ENCODE measurements around the gene SAMD14. TPM values are rescaled to one million over a fixed set of nuclear protein-coding genes. Genes with fewer than 3 reads are reported as not detected.
A peak's percentile ranks its signal among the peaks of the same experiment; 100 is the strongest.

The SAMD14 gene
- total RNA-seq, 4 donors from 2014 or later = 0.39 TPM; not detected in 3

- TF ChIP-seq CTCF (IDR thresholded peaks at IDR 0.05) (no peak), POLR2A (IDR thresholded peaks at IDR 0.05) (no peak)
- 1 to 2% methylated on average over 16 to 23 of the region's 25 CpGs for WGBS, 2 donors
- intact Hi-C loops (cut with DNase I; ENCODE audit: low total_unique reads) = no loop called here
- H3K4me3 ChIP-seq (ENCODE audit: low read depth, poor library complexity, severe bottlenecking) = peak overlapping the region; percentile 77
- DNase-seq (ENCODE audit: low spot score in 2 of 2) = peak in 1 of 2 donors; percentile 93
These were observed 18.5 kb upstream of the SAMD14 start for GRCh38 chr17:50148226-50149090.

- 2 to 5% methylated on average over 5 of the region's 5 CpGs for WGBS, 2 donors
- DNase-seq (ENCODE audit: low spot score in 2 of 2) = no peak
- intact Hi-C loops (cut with DNase I; ENCODE audit: low total_unique reads) = no loop called here
- TF ChIP-seq POLR2A (IDR thresholded peaks at IDR 0.05) = no peak
- no peak for TF ChIP-seq CTCF (IDR thresholded peaks at IDR 0.05)
- H3K4me3 ChIP-seq (ENCODE audit: low read depth, poor library complexity, severe bottlenecking) = peak overlapping the region; percentile 77
These were observed 17.9 kb upstream of the SAMD14 start for GRCh38 chr17:50147841-50148225.

- 21 to 23% methylated on average over 15 of the region's 15 CpGs for WGBS, 2 donors
- no peak for DNase-seq (ENCODE audit: low spot score in 2 of 2)
- TF ChIP-seq POLR2A (IDR thresholded peaks at IDR 0.05) = no peak
- TF ChIP-seq CTCF (IDR thresholded peaks at IDR 0.05) = no peak
- intact Hi-C loops (cut with DNase I; ENCODE audit: low total_unique reads) = no loop called here
- no peak overlapping the region for H3K4me3 ChIP-seq (ENCODE audit: low read depth, poor library complexity, severe bottlenecking)
These were observed 17.1 kb upstream of the SAMD14 start for GRCh38 chr17:50146927-50147665.

GRCh38 chr17:50146230-50146926 lies 16.4 kb upstream of the SAMD14 start:
- TF ChIP-seq POLR2A (IDR thresholded peaks at IDR 0.05) (no peak), CTCF (IDR thresholded peaks at IDR 0.05) (no peak)
- 47 to 59% methylated on average over 4 to 7 of the region's 10 CpGs for WGBS, 2 donors
- no peak for DNase-seq (ENCODE audit: low spot score in 2 of 2)
- intact Hi-C loops (cut with DNase I; ENCODE audit: low total_unique reads) = no loop called here
- no peak overlapping the region for H3K4me3 ChIP-seq (ENCODE audit: low read depth, poor library complexity, severe bottlenecking)

GRCh38 chr17:50145532-50146229 lies 15.7 kb upstream of the SAMD14 start:
- H3K4me3 ChIP-seq (ENCODE audit: low read depth, poor library complexity, severe bottlenecking) = no peak overlapping the region
- no peak for TF ChIP-seq CTCF (IDR thresholded peaks at IDR 0.05)
- DNase-seq (ENCODE audit: low spot score in 2 of 2) = no peak
- intact Hi-C loops (cut with DNase I; ENCODE audit: low total_unique reads) = no loop called here
- WGBS, 2 donors = 64 to 67% methylated on average over 11 of the region's 11 CpGs

All from lower leg skin (tissue), 4 donors.